GM12873 (cell line): Measurements from ENCODE around the gene CAMK1D.

ENCODE experiments used
- CTCF ChIP-seq: IDR thresholded peaks from 2 replicates; pipeline ENCODE4 v1.5.1; 2012; ENCODE audit warnings: low read depth, mild to moderate bottlenecking, moderate library complexity, low read length, control low read depth; ENCODE audit not compliant: insufficient read depth; ENCODE audit errors: missing control alignments

The CAMK1D gene

GRCh38 chr10:12782537-12782936 is 433.2 kb downstream of the CAMK1D start:
- peak; percentile 81 for TF ChIP-seq CTCF

GRCh38 chr10:12783293-12783692 is 433.9 kb downstream of the CAMK1D start:
- no peak for TF ChIP-seq CTCF

GRCh38 chr10:12784646-12785045 is 435.3 kb downstream of the CAMK1D start:
- TF ChIP-seq CTCF = no peak

GRCh38 chr10:12785415-12785831 is 436.1 kb downstream of the CAMK1D start:
- TF ChIP-seq CTCF = no peak

- TF ChIP-seq CTCF = no peak
Observed at GRCh38 chr10:12787297-12787696, 437.9 kb downstream of the CAMK1D start.

- no peak for TF ChIP-seq CTCF
Observed at GRCh38 chr10:12788277-12788676, 438.9 kb downstream of the CAMK1D start.

- TF ChIP-seq CTCF = no peak
Observed at GRCh38 chr10:12790270-12790669, 440.9 kb downstream of the CAMK1D start.
